HepG2 (cell line): Measurements from ENCODE around the gene NINJ2. TPM values are rescaled to one million over a fixed set of nuclear protein-coding genes. Genes with fewer than 3 reads are reported as not detected.

Experiments used
- ARID4A ChIP-seq: sonication (generic); formaldehyde crosslinking; IDR thresholded peaks from 2 replicates; pipeline ENCODE4 v1.5.0; 2020; ENCODE audit warnings: mild to moderate bottlenecking, missing genetic modification reagents, borderline replicate concordance
- BORCS8-MEF2B ChIP-seq: sonication (generic); formaldehyde crosslinking; IDR thresholded peaks from 2 replicates; pipeline ENCODE4 v1.8.0; 2022; ENCODE audit warnings: mild to moderate bottlenecking, missing genetic modification reagents
- CENPBD1 ChIP-seq: sonication (generic); formaldehyde crosslinking; IDR thresholded peaks from 2 replicates; pipeline ENCODE4 v1.8.0; 2022; ENCODE audit warnings: missing genetic modification reagents, low read depth, mild to moderate bottlenecking, borderline replicate concordance
- CHD4 ChIP-seq: fragments of 200-600 bp; sonication (generic); IDR thresholded peaks from 2 replicates; pipeline ENCODE4 v1.7.0; 2017; ENCODE audit warnings: mild to moderate bottlenecking, low read length, borderline replicate concordance
- E2F2 ChIP-seq: sonication (generic); formaldehyde crosslinking; IDR thresholded peaks from 2 replicates; pipeline ENCODE4 v1.4.0; 2020; ENCODE audit warnings: missing genetic modification reagents, borderline replicate concordance
- FOSL2 ChIP-seq: sonication (generic); formaldehyde crosslinking; IDR thresholded peaks from 2 replicates; pipeline ENCODE4 v1.4.0; 2020; ENCODE audit warnings: missing genetic modification reagents
- GTF2F1 ChIP-seq: fragments of 150-350 bp; IDR thresholded peaks from 2 replicates; pipeline ENCODE4 v1.6.1; 2014; ENCODE audit warnings: low read length
- GZF1 ChIP-seq: sonication (generic); formaldehyde crosslinking; IDR thresholded peaks from 2 replicates; pipeline ENCODE4 v1.5.1; 2020; ENCODE audit warnings: mild to moderate bottlenecking, missing genetic modification reagents
- SMAD1 ChIP-seq: sonication (generic); formaldehyde crosslinking; IDR thresholded peaks from 2 replicates; pipeline ENCODE4 v1.4.0; 2020; ENCODE audit warnings: missing genetic modification reagents, low read depth, mild to moderate bottlenecking, borderline replicate concordance
- SMC3 ChIP-seq: IDR thresholded peaks from 2 replicates; pipeline ENCODE4 v1.6.1; 2011; ENCODE audit warnings: low read length, improper control_type of control experiment
- STAG1 ChIP-seq: sonication (generic); formaldehyde crosslinking; IDR thresholded peaks from 2 replicates; pipeline ENCODE4 v1.4.0; 2020; ENCODE audit warnings: missing genetic modification reagents
- ZNF446 ChIP-seq: sonication (generic); formaldehyde crosslinking; IDR thresholded peaks from 2 replicates; pipeline ENCODE4 v1.5.0; 2020; ENCODE audit warnings: mild to moderate bottlenecking, missing genetic modification reagents
- ZNF576 ChIP-seq: sonication (generic); formaldehyde crosslinking; IDR thresholded peaks from 2 replicates; pipeline ENCODE4 v1.4.0; 2020; ENCODE audit warnings: mild to moderate bottlenecking, missing genetic modification reagents
- ZNF607 ChIP-seq: sonication (generic); formaldehyde crosslinking; IDR thresholded peaks from 2 replicates; pipeline ENCODE4 v1.5.1; 2020; ENCODE audit warnings: missing genetic modification reagents, mild to moderate bottlenecking, borderline replicate concordance
- ZNF704 ChIP-seq: sonication (generic); formaldehyde crosslinking; IDR thresholded peaks from 2 replicates; pipeline ENCODE4 v1.8.1; 2023; ENCODE audit warnings: mild to moderate bottlenecking, inconsistent platforms, moderate library complexity, missing genetic modification reagents, borderline replicate concordance
- ZNF839 ChIP-seq: sonication (generic); formaldehyde crosslinking; IDR thresholded peaks from 2 replicates; pipeline ENCODE4 v1.4.0; 2020; ENCODE audit warnings: missing genetic modification reagents, mild to moderate bottlenecking, borderline replicate concordance
- polyA plus RNA-seq, 8 experiments: library from polyadenylated mRNA; depleted of rRNA in 3 of 8; stranded (reverse) in 7 of 8; unstranded in 1 of 8; fragments of >200 nt; fragmentation: Illumina TruSeq in 4 of 8; extraction: Trizol in 4 of 8; gene quantifications; 2 replicates each; pipeline versions ENCODE4 v1.2.1 to v1.2.3, GENCODE V29; 2011 to 2016; ENCODE audit warnings: low read depth in 4 of 8, missing spikeins in 1 of 8, mixed read lengths in 1 of 8; ENCODE audit not compliant: insufficient read depth in 1 of 8
- total RNA-seq, 5 experiments: library from RNA; depleted of rRNA; stranded (reverse); fragments of >200 nt; fragmentation: Illumina TruSeq; extraction: Trizol; gene quantifications; 2 replicates each; pipeline ENCODE4 v1.2.3, GENCODE V29; 2016; ENCODE audit warnings: low read depth in 1 of 5

The NINJ2 gene
- total and polyA plus RNA-seq, 2 of the 13 experiments (the other 11 are each of a cell fraction or from before 2014, with no cell fraction given): 0.62 to 3.8 TPM

- peak; percentile 84 for TF ChIP-seq BORCS8-MEF2B (CRISPR knock-in tag)
- peak; percentile 88 for TF ChIP-seq ZNF446 (CRISPR knock-in tag)
- peak; percentile 83; the same call in 1 of the 2 replicates for TF ChIP-seq GZF1 (CRISPR knock-in tag)
- TF ChIP-seq ZNF704 (CRISPR knock-in tag): peak; percentile 45; the same call in 1 of the 2 replicates
- peak; percentile 75; the same call in 1 of the 2 replicates for TF ChIP-seq ZNF576
- TF ChIP-seq FOSL2 (CRISPR knock-in tag): peak; percentile 65
- TF ChIP-seq SMAD1 (CRISPR knock-in tag): peak; percentile 95; the same call in 1 of the 2 replicates
- TF ChIP-seq CHD4: no peak
- TF ChIP-seq ARID4A (CRISPR knock-in tag): peak; percentile 67; the same call in 1 of the 2 replicates
- TF ChIP-seq GTF2F1: no peak
- no peak for TF ChIP-seq ZNF839
- no peak for TF ChIP-seq E2F2 (CRISPR knock-in tag)
- peak; percentile 97 for TF ChIP-seq ZNF607 (CRISPR knock-in tag)
- peak; percentile 92 for TF ChIP-seq STAG1
- no peak for TF ChIP-seq CENPBD1 (CRISPR knock-in tag)
- TF ChIP-seq SMC3: peak; percentile 39; the same call in 1 of the 2 replicates
Observed at GRCh38 chr12:575948-576614, 87.2 kb downstream of the NINJ2 start (continued).
